ENCODE results near the gene TRABD2A.

TRABD2A gene

DNA sequence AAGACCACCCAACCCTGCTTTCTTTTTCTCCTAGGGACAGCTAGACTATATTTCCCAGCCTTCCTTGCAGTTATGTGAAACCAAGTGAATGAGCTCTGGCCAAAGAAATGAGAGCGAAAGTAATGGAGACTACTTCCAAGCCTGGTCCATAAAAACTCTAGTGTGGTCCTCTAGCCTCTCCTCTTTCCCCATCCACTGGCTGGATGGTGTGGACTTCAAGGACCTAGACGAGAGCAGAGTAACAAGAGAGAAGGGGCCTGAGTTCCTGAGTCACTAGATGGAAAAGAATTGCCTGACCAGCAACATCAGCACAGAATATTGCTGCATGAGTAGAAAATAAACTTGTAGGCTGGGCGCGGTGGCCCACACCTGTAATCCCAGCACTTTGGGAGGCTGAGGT is 21.6 kb upstream of the TRABD2A start:
- TF ChIP-seq, protein P1, sequence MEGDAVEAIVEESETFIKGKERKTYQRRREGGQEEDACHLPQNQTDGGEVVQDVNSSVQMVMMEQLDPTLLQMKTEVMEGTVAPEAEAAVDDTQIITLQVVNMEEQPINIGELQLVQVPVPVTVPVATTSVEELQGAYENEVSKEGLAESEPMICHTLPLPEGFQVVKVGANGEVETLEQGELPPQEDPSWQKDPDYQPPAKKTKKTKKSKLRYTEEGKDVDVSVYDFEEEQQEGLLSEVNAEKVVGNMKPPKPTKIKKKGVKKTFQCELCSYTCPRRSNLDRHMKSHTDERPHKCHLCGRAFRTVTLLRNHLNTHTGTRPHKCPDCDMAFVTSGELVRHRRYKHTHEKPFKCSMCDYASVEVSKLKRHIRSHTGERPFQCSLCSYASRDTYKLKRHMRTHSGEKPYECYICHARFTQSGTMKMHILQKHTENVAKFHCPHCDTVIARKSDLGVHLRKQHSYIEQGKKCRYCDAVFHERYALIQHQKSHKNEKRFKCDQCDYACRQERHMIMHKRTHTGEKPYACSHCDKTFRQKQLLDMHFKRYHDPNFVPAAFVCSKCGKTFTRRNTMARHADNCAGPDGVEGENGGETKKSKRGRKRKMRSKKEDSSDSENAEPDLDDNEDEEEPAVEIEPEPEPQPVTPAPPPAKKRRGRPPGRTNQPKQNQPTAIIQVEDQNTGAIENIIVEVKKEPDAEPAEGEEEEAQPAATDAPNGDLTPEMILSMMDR (IDR thresholded peaks at IDR 0.05; ENCODE audit: low read length): no peak
- Histone ChIP-seq H2AFZ (ENCODE audit: low read length) (no peak overlapping the region), H3K79me2 (ENCODE audit: low read length) (peaks cover 12% of the 10 kb centered on the region), H3K4me1 (ENCODE audit: low read length) (peaks cover 12% of the 10 kb centered on the region), H3K9me2 (replicated peaks; ENCODE audit: insufficient read depth, low read length) (no peaks in the 10 kb centered on the region), H3K36me3 (replicated peaks; ENCODE audit: insufficient read depth, low read length) (no peaks in the 10 kb centered on the region), H3K9ac (ENCODE audit: low read length) (no peak overlapping the region), H3K27me3 (replicated peaks; ENCODE audit: insufficient read depth, low read length) (no peaks in the 10 kb centered on the region), H3K4me2 (ENCODE audit: low read depth, low read length) (no peak overlapping the region), H4K20me1 (ENCODE audit: insufficient read depth, low read length) (no peaks in the 10 kb centered on the region), H3K9me3 (replicated peaks; ENCODE audit: insufficient read depth, low read length) (no peaks in the 10 kb centered on the region), H3K27ac (ENCODE audit: low read length) (no peak overlapping the region), H3F3A (ENCODE audit: insufficient read depth, low read length) (no peaks in the 10 kb centered on the region; the same call in 1 of the 2 replicates), H3K4me3 (ENCODE audit: low read length) (no peak overlapping the region)
- no peak for DNase-seq

DNA sequence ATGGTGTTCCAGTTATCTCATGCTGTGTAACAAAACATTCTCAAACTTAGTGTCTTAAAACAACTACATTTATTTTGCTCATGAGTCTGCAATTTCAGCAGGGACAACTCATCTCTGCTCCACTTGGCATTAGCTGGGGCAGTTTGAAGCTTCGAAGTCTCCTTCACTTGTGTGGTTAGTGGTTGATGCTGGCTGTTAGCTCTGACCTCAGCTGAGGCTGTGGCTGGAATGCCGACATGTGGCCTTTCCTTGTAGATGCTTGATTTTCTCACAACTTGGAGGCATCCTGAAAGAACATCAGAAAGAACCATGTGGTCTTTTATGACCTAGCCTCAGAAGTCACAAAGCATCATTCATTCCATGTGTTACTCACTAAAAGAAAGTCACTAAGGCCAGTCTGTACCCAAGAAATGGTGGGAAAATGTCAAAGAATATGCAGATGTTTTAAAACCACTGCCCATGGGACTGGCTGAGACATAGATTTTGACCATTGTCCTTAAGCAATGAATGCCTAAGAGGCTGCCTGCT is 20.8 kb upstream of the TRABD2A start:
- DNase-seq: no peak
- Histone ChIP-seq H3K4me2 (ENCODE audit: low read depth, low read length) (no peak overlapping the region), H4K20me1 (ENCODE audit: insufficient read depth, low read length) (no peaks in the 10 kb centered on the region), H3K9me2 (replicated peaks; ENCODE audit: insufficient read depth, low read length) (no peaks in the 10 kb centered on the region), H3K4me3 (ENCODE audit: low read length) (no peak overlapping the region), H3K27ac (ENCODE audit: low read length) (no peak overlapping the region), H3K9me3 (replicated peaks; ENCODE audit: insufficient read depth, low read length) (no peaks in the 10 kb centered on the region), H2AFZ (ENCODE audit: low read length) (no peak overlapping the region), H3K79me2 (ENCODE audit: low read length) (peaks cover 11% of the 10 kb centered on the region), H3K36me3 (replicated peaks; ENCODE audit: insufficient read depth, low read length) (no peaks in the 10 kb centered on the region), H3K27me3 (replicated peaks; ENCODE audit: insufficient read depth, low read length) (no peaks in the 10 kb centered on the region), H3F3A (ENCODE audit: insufficient read depth, low read length) (no peaks in the 10 kb centered on the region; the same call in 1 of the 2 replicates), H3K9ac (ENCODE audit: low read length) (no peak overlapping the region), H3K4me1 (ENCODE audit: low read length) (peaks cover 6% of the 10 kb centered on the region)
- TF ChIP-seq, protein P1 (IDR thresholded peaks at IDR 0.05; ENCODE audit: low read length): no peak
- TF ChIP-seq EZH2phosphoT487 (IDR thresholded peaks at IDR 0.05; ENCODE audit: low read length) (no peak), EZH2 (optimal IDR thresholded peaks at IDR 0.05; ENCODE audit: low read depth, low read length) (no peak)

- H3K4me3 ChIP-seq (ENCODE audit: low read length): no peak overlapping the region
- no peaks in the 10 kb centered on the region for H4K20me1 ChIP-seq (ENCODE audit: insufficient read depth, low read length)
- H3K27me3 ChIP-seq (replicated peaks; ENCODE audit: insufficient read depth, low read length): no peaks in the 10 kb centered on the region
- H3K9ac ChIP-seq (ENCODE audit: low read length): no peak overlapping the region
- H3K79me2 ChIP-seq (ENCODE audit: low read length): peaks cover 4% of the 10 kb centered on the region
- TF ChIP-seq EZH2phosphoT487 (IDR thresholded peaks at IDR 0.05; ENCODE audit: low read length) (no peak), EZH2 (optimal IDR thresholded peaks at IDR 0.05; ENCODE audit: low read depth, low read length) (no peak)
- TF ChIP-seq, protein P1 (IDR thresholded peaks at IDR 0.05; ENCODE audit: low read length): no peak
- peaks cover 5% of the 10 kb centered on the region for H3K4me1 ChIP-seq (ENCODE audit: low read length)
- DNase-seq: no peak
- no peaks in the 10 kb centered on the region for H3K36me3 ChIP-seq (replicated peaks; ENCODE audit: insufficient read depth, low read length)
- no peaks in the 10 kb centered on the region for H3F3A ChIP-seq (ENCODE audit: insufficient read depth, low read length)
- H3K4me2 ChIP-seq (ENCODE audit: low read depth, low read length): no peak overlapping the region
- no peaks in the 10 kb centered on the region for H3K9me2 ChIP-seq (replicated peaks; ENCODE audit: insufficient read depth, low read length)
- H3K9me3 ChIP-seq (replicated peaks; ENCODE audit: insufficient read depth, low read length): no peaks in the 10 kb centered on the region
- no peak overlapping the region for H3K27ac ChIP-seq (ENCODE audit: low read length)
- no peak overlapping the region for H2AFZ ChIP-seq (ENCODE audit: low read length)
Observed at GRCh38 chr2:84900971-84901370, 20.1 kb upstream of the TRABD2A start.
